ENCODE data around the gene TUBB6. TPM values are rescaled to one million over a fixed set of nuclear protein-coding genes. Genes with fewer than 3 reads are reported as not detected.

Gene TUBB6
- total RNA-seq, 2 experiments from 2014 or later = 5.7 to 6.5 TPM

DNA sequence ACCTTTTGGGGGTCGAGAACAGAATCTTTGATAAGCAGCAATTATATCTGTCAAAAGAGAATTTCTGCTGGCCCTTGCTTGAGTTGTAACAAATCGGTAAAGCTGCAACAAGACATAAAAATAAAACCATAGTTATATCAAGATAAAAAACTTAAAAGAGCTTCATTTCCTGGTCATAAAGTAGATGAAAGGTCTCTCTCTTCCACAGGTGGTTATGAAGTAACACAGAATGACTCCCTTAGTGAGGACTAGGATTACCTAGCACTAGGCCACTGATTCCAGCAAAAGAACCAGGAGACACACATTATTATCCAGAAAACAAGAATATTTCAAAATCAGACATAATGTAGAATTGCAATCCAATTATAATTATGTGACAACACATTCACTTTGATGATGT, 63.5 kb downstream of the TUBB6 start:
- no peaks in the 10 kb centered on the region for H3K27me3 Mint-ChIP-seq
- H3K36me3 Mint-ChIP-seq (ENCODE audit: low read depth) = peaks cover 41% of the 10 kb centered on the region
- CTCF ChIA-PET = no interaction called here

DNA sequence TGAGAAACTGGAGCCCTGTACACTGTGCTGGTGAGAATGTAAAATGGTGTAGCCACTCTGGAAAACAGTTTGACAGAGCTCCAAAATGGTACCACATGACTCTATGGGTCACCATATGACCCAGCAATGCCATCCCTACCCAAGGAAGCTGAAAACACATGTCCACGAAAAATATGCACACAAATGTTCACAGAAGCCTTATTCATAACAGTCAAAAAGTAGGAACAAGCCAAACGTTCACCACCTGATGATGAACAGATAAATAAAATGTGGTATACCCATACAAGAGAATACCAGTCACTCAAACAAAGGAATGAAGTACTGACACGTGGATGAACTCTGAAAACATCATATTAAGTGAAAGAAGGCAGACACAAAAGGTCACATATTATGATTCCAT, 64.4 kb downstream of the TUBB6 start:
- DNase-seq = no peak
- H3K36me3 Mint-ChIP-seq (ENCODE audit: low read depth) = peaks cover 33% of the 10 kb centered on the region
- H3K27ac Mint-ChIP-seq = no peak overlapping the region
- no peaks in the 10 kb centered on the region for H3K9me3 Mint-ChIP-seq
- peaks cover 47% of the 10 kb centered on the region for H3K4me1 Mint-ChIP-seq
- H3K4me3 Mint-ChIP-seq = no peak overlapping the region
- H3K27me3 Mint-ChIP-seq = no peaks in the 10 kb centered on the region
- ChIA-PET CTCF (interaction anchor here (1.0 kb wide), 1 partner anchor 288 kb away, joined by 3 read pairs; no protein-coding TSS in a partner anchor), POLR2A (no interaction called here)

More for the DNA sequence above, 63.5 kb downstream of the TUBB6 start:
- POLR2A ChIA-PET = no interaction called here
- no peak for DNase-seq
- Mint-ChIP-seq H3K9me3 (no peaks in the 10 kb centered on the region), H3K27ac (no peak overlapping the region), H3K4me3 (no peak overlapping the region), H3K4me1 (peaks cover 47% of the 10 kb centered on the region)

DNA sequence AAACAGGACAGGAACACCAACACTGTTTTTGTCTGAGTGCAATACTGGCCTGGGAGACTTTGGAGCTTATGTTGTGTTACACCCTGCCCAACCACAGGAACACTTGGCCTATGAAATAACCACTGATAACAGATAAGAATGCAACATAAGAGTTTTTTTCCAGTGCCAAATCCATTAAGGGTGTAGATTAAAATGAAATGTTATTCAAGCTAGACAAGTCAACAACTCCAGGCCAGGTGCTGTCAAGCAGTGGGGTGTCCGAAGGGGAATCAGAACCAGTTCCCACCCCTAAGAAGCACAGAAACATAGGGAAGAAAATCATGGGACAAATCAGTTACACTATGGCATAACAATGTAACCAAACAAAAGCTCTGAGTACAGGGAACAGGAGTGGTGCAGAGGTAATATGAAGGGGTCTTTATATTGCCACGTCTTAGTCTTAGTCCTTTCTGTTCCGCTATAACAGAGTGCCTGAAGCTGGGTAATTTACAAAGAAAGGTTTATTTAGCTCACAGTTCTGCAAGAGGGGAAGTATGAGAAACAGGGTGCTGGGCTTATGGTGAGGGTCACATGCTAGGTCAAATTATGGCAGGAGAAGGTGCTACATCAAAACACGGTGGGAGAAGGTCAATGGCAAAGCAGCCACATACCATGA, 65.2 kb downstream of the TUBB6 start:
- POLR2A ChIA-PET = interaction anchor here (1.1 kb wide), 1 partner anchor 34 kb away, joined by 4 read pairs; the partner anchor contains the start of gene PRELID3A
- H3K4me3 Mint-ChIP-seq = no peak overlapping the region
- no peak overlapping the region for H3K27ac Mint-ChIP-seq
- peaks cover 54% of the 10 kb centered on the region for H3K4me1 Mint-ChIP-seq
- DNase-seq = no peak
- H3K9me3 Mint-ChIP-seq = no peaks in the 10 kb centered on the region
- H3K27me3 Mint-ChIP-seq = no peaks in the 10 kb centered on the region
- H3K36me3 Mint-ChIP-seq (ENCODE audit: low read depth) = peaks cover 32% of the 10 kb centered on the region
- CTCF ChIA-PET = interaction anchor here (1.0 kb wide), 2 partner anchors 45 to 287 kb away, joined by 3 to 4 read pairs; no protein-coding TSS in a partner anchor

DNA sequence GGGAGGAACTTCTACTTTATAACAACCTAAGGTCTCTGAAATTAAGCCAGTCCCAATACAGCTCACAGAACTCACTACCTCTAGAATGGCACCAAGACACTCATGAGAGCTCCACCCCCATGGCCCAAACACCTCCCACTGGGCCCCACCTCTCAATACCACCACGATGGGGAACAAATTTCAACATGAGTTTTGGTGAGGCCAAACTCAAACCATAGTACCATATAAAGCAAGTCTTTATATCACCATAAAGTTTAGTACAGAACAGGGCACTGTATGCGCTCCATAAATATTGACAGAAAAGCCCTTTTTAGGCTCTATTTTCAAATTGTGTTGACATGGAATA, 65.7 kb downstream of the TUBB6 start:
- peaks cover 32% of the 10 kb centered on the region for H3K36me3 Mint-ChIP-seq (ENCODE audit: low read depth)
- CTCF ChIA-PET = interaction anchor here (1.0 kb wide), 1 partner anchor 45 kb away, joined by 4 read pairs; no protein-coding TSS in a partner anchor
- POLR2A ChIA-PET = interaction anchor here (1.1 kb wide), 1 partner anchor 34 kb away, joined by 4 read pairs; the partner anchor contains the start of gene PRELID3A
- no peak overlapping the region for H3K4me3 Mint-ChIP-seq
- peaks cover 54% of the 10 kb centered on the region for H3K4me1 Mint-ChIP-seq
- H3K9me3 Mint-ChIP-seq = no peaks in the 10 kb centered on the region
- H3K27ac Mint-ChIP-seq = no peak overlapping the region
- H3K27me3 Mint-ChIP-seq = no peaks in the 10 kb centered on the region
- DNase-seq = no peak

DNA sequence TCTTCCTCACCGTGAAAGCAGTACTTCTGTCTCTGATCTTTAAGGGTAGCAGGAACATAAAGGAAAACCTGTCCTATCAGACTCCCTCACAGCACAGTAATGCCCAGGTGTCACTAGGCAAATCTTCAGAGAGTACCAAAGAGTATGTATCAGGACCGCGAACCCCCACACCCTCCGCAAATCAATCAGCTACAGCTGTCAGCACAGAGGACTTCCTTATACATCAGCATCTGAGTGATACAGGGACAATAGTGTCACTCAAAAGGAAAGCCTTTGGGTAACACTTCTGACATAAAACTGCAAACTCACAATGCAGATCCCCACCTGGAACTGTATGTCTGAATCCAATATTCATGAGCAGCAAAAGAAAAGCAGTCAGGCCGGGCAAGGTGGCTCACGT, 66.4 kb downstream of the TUBB6 start:
- peaks cover 54% of the 10 kb centered on the region for H3K4me1 Mint-ChIP-seq
- DNase-seq = no peak
- no peak overlapping the region for H3K27ac Mint-ChIP-seq
- H3K36me3 Mint-ChIP-seq (ENCODE audit: low read depth) = peaks cover 26% of the 10 kb centered on the region
- POLR2A ChIA-PET = no interaction called here
- H3K9me3 Mint-ChIP-seq = no peaks in the 10 kb centered on the region
- H3K4me3 Mint-ChIP-seq = peak overlapping the region; percentile 30
- H3K27me3 Mint-ChIP-seq = peaks cover 2% of the 10 kb centered on the region
- CTCF ChIA-PET = interaction anchor here (0.7 kb wide), 1 partner anchor 46 kb away, joined by 4 read pairs; no protein-coding TSS in a partner anchor

Other genes with a start within 250 kb of the TUBB6 start
- gene ANKRD62, start 214.4 kb upstream of the TUBB6 start, total RNA-seq = not detected
- not detected for gene CIDEA, start 53.9 kb upstream of the TUBB6 start, total RNA-seq
- gene AFG3L2, start 69.0 kb downstream of the TUBB6 start, total RNA-seq = 10 to 100 TPM; 31.9 to 32.8 TPM
- 1 to 10 TPM; 2.2 to 2.3 TPM for gene PRELID3A, start 99.7 kb downstream of the TUBB6 start, total RNA-seq

Measured in activated CD4-positive, alpha-beta memory T cell treated with anti-CD3 and anti-CD28 coated beads, Interleukin-2, amount 10 ng/mL, durations not matched to agents 7 days and 5 days (primary cell).